Gastroesophageal sphincter (tissue), 4 donors: ENCODE data around the gene RBM47. TPM values are rescaled to one million over a fixed set of nuclear protein-coding genes. Genes with fewer than 3 reads are reported as not detected.

Source experiments
- ATAC-seq: fragments of 150-250 bp; one replicate; pipeline ENCODE4 v1.9.1; 2016; ENCODE audit warnings: mild to moderate bottlenecking, moderate library complexity
- H3K27ac ChIP-seq, 4 donors: fragments of 200-600 bp; sonication (generic) in 3 of 4; 1 replicate in 3 of 4; 2 replicates in 1 of 4; pipeline ENCODE4 v1.5.1; 2016 to 2019
- H3K27me3 ChIP-seq: fragments of 200-600 bp; sonication (generic); one replicate; pipeline ENCODE4 v1.5.1; 2019
- H3K36me3 ChIP-seq, 2 donors: fragments of 200-600 bp; sonication (generic); one replicate each; pipeline ENCODE4 v1.5.1; 2019; ENCODE audit warnings: control low read depth in 1 of 2
- H3K4me1 ChIP-seq, 3 donors: fragments of 200-600 bp; sonication (generic); 1 replicate in 2 of 3; 2 replicates in 1 of 3; pipeline ENCODE4 v1.5.1; 2016 to 2019; ENCODE audit warnings: control low read depth in 2 of 3
- H3K4me3 ChIP-seq, 2 donors: fragments of 200-600 bp; sonication (generic); one replicate each; pipeline ENCODE4 v1.5.1; 2019; ENCODE audit warnings: mild to moderate bottlenecking in 1 of 2, moderate library complexity in 1 of 2
- H3K9me3 ChIP-seq, 3 donors: fragments of 200-600 bp; sonication (generic); one replicate each; pipeline ENCODE4 v1.5.1; 2017 to 2019; ENCODE audit warnings: control low read depth in 2 of 3
- EP300 ChIP-seq: sonication (generic); formaldehyde crosslinking; IDR thresholded peaks from one replicate; pipeline ENCODE4 v1.6.1; 2017; ENCODE audit warnings: antibody characterized with exemption, mild to moderate bottlenecking
- POLR2A ChIP-seq, 2 donors: fragments of 450-650 bp; IDR thresholded peaks; one replicate each; pipeline ENCODE4 v1.6.1; 2017; ENCODE audit warnings: antibody characterized with exemption in 2 of 2, mild to moderate bottlenecking in 2 of 2, moderate library complexity in 1 of 2
- POLR2AphosphoS5 ChIP-seq: sonication (generic); formaldehyde crosslinking; IDR thresholded peaks from one replicate; pipeline ENCODE4 v1.6.1; 2017; ENCODE audit warnings: antibody characterized with exemption
- WGBS, 2 donors: methylation state at CpG; one replicate each; pipeline ENCODE4 v1.1.5; 2018; ENCODE audit warnings: low coverage in 1 of 2; 5-methylcytosine and 5-hydroxymethylcytosine counted together
- total RNA-seq, 4 donors: library from RNA; depleted of rRNA; stranded (reverse); fragments of >200 nt; gene quantifications; one replicate each; pipeline ENCODE4 v1.1.0, GENCODE V29; 2016
- TF ChIP-seq, protein P1 (sequence below), 4 experiments: fragments of 200-600 bp in 2 of 4; fragments of 450-650 bp in 2 of 4; sonication (generic) in 1 of 4; IDR thresholded peaks; one replicate each; pipeline ENCODE4 v1.5.1; 2017 to 2019; ENCODE audit warnings: antibody characterized with exemption in 4 of 4, mild to moderate bottlenecking in 2 of 4, moderate library complexity in 2 of 4

The RBM47 gene
- total RNA-seq, 4 donors from 2014 or later, result 9.1 to 36.9 (median 26.4) TPM

DNA sequence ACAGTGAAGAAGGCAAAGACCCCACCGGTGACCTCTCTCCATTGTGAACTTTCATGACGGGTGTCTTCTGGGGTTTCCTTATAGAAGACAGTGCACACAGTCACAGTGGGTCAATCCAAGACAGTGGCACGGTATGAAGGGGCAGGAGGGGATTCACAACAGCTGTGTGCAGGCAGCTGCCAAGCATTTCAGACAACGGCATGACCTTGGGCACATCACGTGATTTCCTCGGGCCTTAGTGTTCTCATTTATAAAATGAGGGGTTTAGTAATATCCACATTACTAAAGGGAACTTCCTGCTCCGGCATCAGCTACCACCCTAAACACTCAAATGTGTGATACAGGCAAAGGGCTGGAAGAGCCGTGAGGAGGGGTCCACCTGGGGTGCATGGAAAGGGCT lies 42.9 kb downstream of the RBM47 start:
- H3K27ac ChIP-seq, result peak overlapping the region in 1 of 4 donors; percentile 15
- WGBS, 2 donors, result 25 to 40% methylated on average over 1 to 3 of the region's 8 CpGs
- no peaks in the 10 kb centered on the region for H3K4me1 ChIP-seq

DNA sequence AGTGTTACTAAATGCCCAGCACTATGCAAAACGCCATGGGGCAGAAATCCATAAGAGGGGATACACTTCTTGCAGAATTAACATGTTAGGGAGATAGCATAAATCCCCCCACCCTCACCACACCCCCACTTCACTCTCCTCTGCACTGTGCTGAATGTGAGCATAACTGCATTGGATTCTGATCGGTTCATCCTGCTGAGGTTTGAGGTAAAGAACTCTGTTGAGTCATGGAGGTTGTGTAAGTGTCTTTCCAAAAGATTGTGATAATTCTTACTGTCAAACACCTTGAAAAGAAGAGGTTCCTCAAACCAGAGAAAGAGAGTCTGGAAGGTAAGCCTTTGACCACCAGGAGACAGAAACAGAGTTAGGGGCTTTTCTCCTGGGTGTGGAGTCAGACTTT lies 43.6 kb downstream of the RBM47 start:
- no peak for ATAC-seq
- 75 to 89% methylated on average over 1 to 2 of the region's 2 CpGs for WGBS, 2 donors

More for the DNA sequence above, 42.9 kb downstream of the RBM47 start:
- no peak overlapping the region for H3K4me3 ChIP-seq
- H3K27me3 ChIP-seq, result no peaks in the 10 kb centered on the region
- ATAC-seq, result no peak
- H3K9me3 ChIP-seq, result peaks cover 0 to 16% (median 0%) of the 10 kb centered on the region in 3 donors
- no peaks in the 10 kb centered on the region for H3K36me3 ChIP-seq
- no peak for TF ChIP-seq EP300
- TF ChIP-seq POLR2A (IDR thresholded peaks at IDR 0.05), result no peak
- TF ChIP-seq, protein P1, sequence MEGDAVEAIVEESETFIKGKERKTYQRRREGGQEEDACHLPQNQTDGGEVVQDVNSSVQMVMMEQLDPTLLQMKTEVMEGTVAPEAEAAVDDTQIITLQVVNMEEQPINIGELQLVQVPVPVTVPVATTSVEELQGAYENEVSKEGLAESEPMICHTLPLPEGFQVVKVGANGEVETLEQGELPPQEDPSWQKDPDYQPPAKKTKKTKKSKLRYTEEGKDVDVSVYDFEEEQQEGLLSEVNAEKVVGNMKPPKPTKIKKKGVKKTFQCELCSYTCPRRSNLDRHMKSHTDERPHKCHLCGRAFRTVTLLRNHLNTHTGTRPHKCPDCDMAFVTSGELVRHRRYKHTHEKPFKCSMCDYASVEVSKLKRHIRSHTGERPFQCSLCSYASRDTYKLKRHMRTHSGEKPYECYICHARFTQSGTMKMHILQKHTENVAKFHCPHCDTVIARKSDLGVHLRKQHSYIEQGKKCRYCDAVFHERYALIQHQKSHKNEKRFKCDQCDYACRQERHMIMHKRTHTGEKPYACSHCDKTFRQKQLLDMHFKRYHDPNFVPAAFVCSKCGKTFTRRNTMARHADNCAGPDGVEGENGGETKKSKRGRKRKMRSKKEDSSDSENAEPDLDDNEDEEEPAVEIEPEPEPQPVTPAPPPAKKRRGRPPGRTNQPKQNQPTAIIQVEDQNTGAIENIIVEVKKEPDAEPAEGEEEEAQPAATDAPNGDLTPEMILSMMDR (IDR thresholded peaks at IDR 0.05), result no peak
- TF ChIP-seq POLR2AphosphoS5, result no peak

DNA sequence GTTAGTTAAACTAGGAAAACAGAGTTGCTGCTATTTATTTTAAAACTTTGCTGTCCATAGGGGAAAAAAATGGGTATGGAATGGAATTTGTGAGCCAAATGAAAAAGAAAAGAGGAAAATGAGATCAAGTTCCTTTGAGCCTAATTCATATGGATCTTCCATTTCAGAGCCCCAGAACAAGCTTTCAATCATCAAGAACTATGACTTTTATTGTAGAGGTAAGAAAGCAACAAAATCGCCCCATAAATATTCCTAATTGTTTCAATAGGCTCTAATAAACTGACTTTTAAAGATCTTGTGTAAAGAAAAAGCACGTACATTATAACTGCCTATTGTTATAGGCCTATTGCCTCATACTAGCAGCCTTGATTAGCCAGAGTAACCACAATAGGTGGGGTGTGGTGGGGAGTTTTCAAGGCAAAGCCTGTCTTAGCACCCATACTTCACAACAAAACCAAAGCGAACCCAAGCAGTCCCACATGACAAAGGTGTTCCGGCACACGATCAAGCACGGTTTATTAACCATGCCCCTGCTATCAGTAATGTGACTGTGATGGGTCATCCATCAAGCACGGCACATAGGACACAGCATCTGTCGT lies 44.4 kb downstream of the RBM47 start:
- Histone ChIP-seq H3K4me3 (no peak overlapping the region), H3K27me3 (no peaks in the 10 kb centered on the region), H3K9me3 (peaks cover 0 to 2% (median 0%) of the 10 kb centered on the region in 3 donors), H3K4me1 (no peaks in the 10 kb centered on the region), H3K36me3 (no peaks in the 10 kb centered on the region), H3K27ac (no peak overlapping the region)
- TF ChIP-seq EP300 (no peak), POLR2AphosphoS5 (no peak)
- ATAC-seq, result no peak
- WGBS, 2 donors, result 63 to 74% methylated on average over 7 to 8 of the region's 8 CpGs

More for the DNA sequence above, 43.6 kb downstream of the RBM47 start:
- no peaks in the 10 kb centered on the region for H3K4me1 ChIP-seq
- H3K4me3 ChIP-seq, result no peak overlapping the region
- TF ChIP-seq POLR2AphosphoS5 (no peak), EP300 (no peak), POLR2A (IDR thresholded peaks at IDR 0.05) (no peak)
- TF ChIP-seq, protein P1 (IDR thresholded peaks at IDR 0.05), result no peak
- no peaks in the 10 kb centered on the region for H3K27me3 ChIP-seq
- no peaks in the 10 kb centered on the region for H3K36me3 ChIP-seq
- no peak overlapping the region for H3K27ac ChIP-seq
- H3K9me3 ChIP-seq, result peaks cover 0 to 10% (median 0%) of the 10 kb centered on the region in 3 donors

DNA sequence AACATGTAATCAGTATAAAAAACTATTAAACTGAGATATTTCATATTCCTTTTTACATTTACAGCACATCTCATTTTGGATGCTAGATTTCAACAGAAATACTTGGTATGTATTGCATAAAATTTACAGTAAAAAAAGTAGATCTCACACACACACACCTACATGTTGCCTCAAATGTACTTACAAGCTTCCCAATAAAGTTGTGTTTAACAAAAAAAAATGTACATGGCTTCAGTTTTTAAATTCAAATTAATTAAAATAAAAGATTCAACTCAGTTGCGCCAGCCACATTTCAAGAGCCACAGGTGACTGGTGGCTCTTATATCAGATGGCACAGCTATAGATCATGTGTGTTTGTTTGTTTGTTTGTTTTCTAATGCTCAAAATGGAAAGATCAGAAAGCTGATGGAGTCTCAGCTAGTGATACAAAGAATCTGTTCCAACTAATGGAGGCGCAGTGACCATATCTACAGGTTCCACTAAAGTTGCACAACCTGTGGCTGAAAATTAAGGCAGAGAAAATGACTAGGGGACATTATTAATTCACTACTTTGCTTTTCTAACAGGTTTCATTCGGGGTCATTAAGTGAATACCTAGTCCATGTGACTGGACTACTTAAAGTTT lies 45.0 kb downstream of the RBM47 start:
- no peak for ATAC-seq
- 89 to 93% methylated on average over 3 of the region's 3 CpGs for WGBS, 2 donors
- Histone ChIP-seq H3K4me3 (no peak overlapping the region), H3K36me3 (no peaks in the 10 kb centered on the region), H3K9me3 (no peaks in the 10 kb centered on the region), H3K27me3 (no peaks in the 10 kb centered on the region), H3K27ac (no peak overlapping the region), H3K4me1 (no peaks in the 10 kb centered on the region)
- TF ChIP-seq POLR2A (IDR thresholded peaks at IDR 0.05) (no peak), EP300 (no peak)
- TF ChIP-seq, protein P1 (IDR thresholded peaks at IDR 0.05), result no peak

DNA sequence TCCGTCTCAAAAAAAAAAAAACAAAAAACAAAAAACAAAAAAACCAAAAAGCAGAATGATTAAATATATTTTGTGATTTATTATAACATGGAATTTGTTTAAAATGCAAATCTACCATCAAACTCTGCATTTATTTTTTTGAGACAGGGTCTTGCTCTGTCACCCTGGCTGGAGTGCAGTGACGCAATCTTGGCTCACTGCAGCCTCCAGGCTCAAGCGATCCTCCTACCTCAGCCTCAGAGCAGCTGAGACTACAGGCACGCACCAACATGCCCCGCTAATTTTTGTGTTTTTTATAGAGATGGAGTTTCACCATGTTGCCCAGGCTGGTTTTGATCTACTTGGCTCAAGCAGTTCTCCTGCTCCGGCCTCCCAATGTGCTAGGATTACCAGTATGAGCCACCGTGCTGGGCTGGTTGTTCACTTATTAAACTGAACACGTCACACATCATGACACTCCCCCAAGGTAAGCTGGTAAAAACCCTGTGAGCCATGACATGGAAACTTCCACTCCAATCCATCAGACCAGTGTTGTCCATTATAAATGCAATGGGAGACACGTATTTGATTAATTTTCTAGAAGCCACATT lies 45.7 kb downstream of the RBM47 start:
- TF ChIP-seq POLR2A (IDR thresholded peaks at IDR 0.05) (no peak), POLR2AphosphoS5 (no peak), EP300 (no peak)
- TF ChIP-seq, protein P1 (IDR thresholded peaks at IDR 0.05), result no peak
- Histone ChIP-seq H3K27ac (no peak overlapping the region), H3K36me3 (no peaks in the 10 kb centered on the region), H3K9me3 (no peaks in the 10 kb centered on the region), H3K4me3 (no peak overlapping the region), H3K27me3 (no peaks in the 10 kb centered on the region), H3K4me1 (no peaks in the 10 kb centered on the region)
- 80 to 93% methylated on average over 8 to 9 of the region's 9 CpGs for WGBS, 2 donors
- ATAC-seq, result no peak
